GM23248 (cell line): ENCODE results near the gene DBH.

Experiments used
- EZH2 ChIP-seq: fragments of 200-600 bp; sonication (generic); IDR thresholded peaks from 2 replicates; pipeline ENCODE4 v1.6.1; 2018; ENCODE audit warnings: antibody characterized with exemption, mild to moderate bottlenecking; ENCODE audit not compliant: insufficient read depth, poor library complexity, severe bottlenecking
- EZH2phosphoT487 ChIP-seq: fragments of 200-600 bp; sonication (generic); IDR thresholded peaks from 2 replicates; pipeline ENCODE4 v1.6.1; 2018; ENCODE audit warnings: antibody characterized with exemption, moderate library complexity, mild to moderate bottlenecking, low read depth; ENCODE audit not compliant: insufficient read depth

GRCh38 chr9:133672503-133673257, 36.5 kb downstream of the DBH start:
- TF ChIP-seq EZH2 = no peak
- TF ChIP-seq EZH2phosphoT487 = no peak
